KOPT-K1 (cell line): Measurements from ENCODE around the gene PTPRN2.

Source experiments
- H3K27ac ChIP-seq: fragments of 200-600 bp; sonication (generic); 2 replicates; pipeline ENCODE4 v1.5.1; 2016; ENCODE audit warnings: antibody characterized with exemption, mild to moderate bottlenecking, low read depth, low read length; ENCODE audit not compliant: poor library complexity, severe bottlenecking
- H3K36me3 ChIP-seq: fragments of 200-600 bp; sonication (generic); 2 replicates; pipeline ENCODE4 v1.5.1; 2017; ENCODE audit warnings: antibody characterized with exemption, mild to moderate bottlenecking, low read length, moderate library complexity; ENCODE audit not compliant: insufficient read depth
- H3K9me3 ChIP-seq: fragments of 200-600 bp; sonication (generic); 2 replicates; pipeline ENCODE4 v1.5.1; 2017; ENCODE audit warnings: antibody characterized with exemption, low read length, mild to moderate bottlenecking; ENCODE audit not compliant: insufficient read depth, poor library complexity, severe bottlenecking

The PTPRN2 gene

GRCh38 chr7:158101821-158102450 is 485.7 kb downstream of the PTPRN2 start:
- Histone ChIP-seq H3K9me3 (no peaks in the 10 kb centered on the region), H3K36me3 (no peaks in the 10 kb centered on the region), H3K27ac (no peak overlapping the region)

- H3K27ac ChIP-seq = no peak overlapping the region
- no peaks in the 10 kb centered on the region for H3K36me3 ChIP-seq
- H3K9me3 ChIP-seq = no peaks in the 10 kb centered on the region
These were observed 489.2 kb downstream of the PTPRN2 start for GRCh38 chr7:158098125-158099030.

GRCh38 chr7:158097453-158098124 is 490.0 kb downstream of the PTPRN2 start:
- Histone ChIP-seq H3K36me3 (no peaks in the 10 kb centered on the region), H3K9me3 (no peaks in the 10 kb centered on the region), H3K27ac (no peak overlapping the region)

GRCh38 chr7:158097106-158097452 is 490.5 kb downstream of the PTPRN2 start:
- H3K9me3 ChIP-seq = no peaks in the 10 kb centered on the region
- H3K36me3 ChIP-seq = no peaks in the 10 kb centered on the region
- no peak overlapping the region for H3K27ac ChIP-seq

- no peaks in the 10 kb centered on the region for H3K36me3 ChIP-seq
- no peaks in the 10 kb centered on the region for H3K9me3 ChIP-seq
- H3K27ac ChIP-seq = no peak overlapping the region
These were observed 491.0 kb downstream of the PTPRN2 start for GRCh38 chr7:158096582-158096981.

- no peaks in the 10 kb centered on the region for H3K9me3 ChIP-seq
- no peak overlapping the region for H3K27ac ChIP-seq
- H3K36me3 ChIP-seq = no peaks in the 10 kb centered on the region
These were observed 492.9 kb downstream of the PTPRN2 start for GRCh38 chr7:158094671-158095226.

- Histone ChIP-seq H3K36me3 (no peaks in the 10 kb centered on the region), H3K27ac (no peak overlapping the region), H3K9me3 (no peaks in the 10 kb centered on the region)
These were observed 493.6 kb downstream of the PTPRN2 start for GRCh38 chr7:158094046-158094445.

- Histone ChIP-seq H3K27ac (no peak overlapping the region), H3K9me3 (no peaks in the 10 kb centered on the region), H3K36me3 (no peaks in the 10 kb centered on the region)
These were observed 494.3 kb downstream of the PTPRN2 start for GRCh38 chr7:158093156-158093796.

- H3K9me3 ChIP-seq = peaks cover 26% of the 10 kb centered on the region
- no peak overlapping the region for H3K27ac ChIP-seq
- H3K36me3 ChIP-seq = no peaks in the 10 kb centered on the region
These were observed 500.4 kb downstream of the PTPRN2 start for GRCh38 chr7:158087196-158087595.

GRCh38 chr7:158085741-158086695 is 501.6 kb downstream of the PTPRN2 start:
- H3K27ac ChIP-seq = no peak overlapping the region
- no peaks in the 10 kb centered on the region for H3K36me3 ChIP-seq
- peaks cover 26% of the 10 kb centered on the region for H3K9me3 ChIP-seq

- Histone ChIP-seq H3K27ac (no peak overlapping the region), H3K9me3 (peaks cover 26% of the 10 kb centered on the region), H3K36me3 (no peaks in the 10 kb centered on the region)
These were observed 503.1 kb downstream of the PTPRN2 start for GRCh38 chr7:158084555-158084954.

- H3K27ac ChIP-seq = no peak overlapping the region
- H3K9me3 ChIP-seq = peaks cover 26% of the 10 kb centered on the region
- no peaks in the 10 kb centered on the region for H3K36me3 ChIP-seq
These were observed 503.9 kb downstream of the PTPRN2 start for GRCh38 chr7:158083526-158084310.

GRCh38 chr7:158082761-158083160 is 504.9 kb downstream of the PTPRN2 start:
- Histone ChIP-seq H3K27ac (no peak overlapping the region), H3K9me3 (peaks cover 26% of the 10 kb centered on the region), H3K36me3 (no peaks in the 10 kb centered on the region)
